Stimulated activated CD4-positive, alpha-beta T cell treated with anti-CD3 and anti-CD28 coated beads, Interleukin-4, amount 100 ng/mL, for 4 hours (primary cell): ENCODE data around the gene ATAD3A.
"Not testable (repeated sequence)": the region's sequence is repeated elsewhere in the genome, so short reads cannot be mapped to it uniquely, and the experiment has no call there.

Source experiments
- DNase-seq, 2 experiments: peaks; one replicate each; pipeline ENCODE4 v3.0.0-alpha.2; 2020

The ATAD3A gene

DNA sequence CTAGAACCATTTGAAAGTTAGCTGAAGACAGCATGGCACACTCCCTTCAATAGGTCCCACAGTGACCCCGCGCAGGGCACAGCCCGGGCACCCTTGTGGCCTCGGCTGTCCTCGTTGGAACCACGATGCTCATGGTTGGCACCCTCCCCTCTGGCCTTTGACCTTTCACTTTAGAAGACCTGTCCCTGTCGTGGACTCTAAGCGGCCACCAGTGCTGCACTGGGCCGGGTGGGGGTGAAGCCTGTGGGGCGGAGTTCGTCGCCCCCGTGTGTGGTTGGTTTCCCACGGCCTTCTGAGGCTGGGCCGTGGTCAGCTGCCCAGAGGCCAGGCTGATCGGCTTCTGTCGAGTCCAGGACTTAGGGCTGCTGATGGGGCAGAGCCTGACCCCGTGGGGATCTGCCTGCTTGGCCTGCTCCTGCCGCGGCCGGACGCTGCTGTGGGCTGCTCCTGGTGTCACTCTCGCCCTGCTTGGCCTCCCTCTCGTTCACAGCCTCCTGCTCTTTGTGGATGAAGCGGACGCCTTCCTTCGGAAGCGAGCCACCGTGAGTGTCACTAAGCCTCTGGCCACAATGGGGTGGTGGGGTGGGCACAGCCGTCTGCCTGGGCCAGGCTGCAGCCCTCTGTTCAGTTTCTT, 12.9 kb downstream of the ATAD3A start:
- not testable (repeated sequence) for DNase-seq

- DNase-seq, result not testable (repeated sequence)
These were observed 14.5 kb downstream of the ATAD3A start for GRCh38 chr1:1526476-1526875.

- DNase-seq, result no peak
These were observed 15.3 kb downstream of the ATAD3A start for GRCh38 chr1:1527092-1527816.

GRCh38 chr1:1528301-1529267, 16.6 kb downstream of the ATAD3A start:
- no peak for DNase-seq

GRCh38 chr1:1529321-1529720, 17.4 kb downstream of the ATAD3A start:
- DNase-seq, result no peak

DNA sequence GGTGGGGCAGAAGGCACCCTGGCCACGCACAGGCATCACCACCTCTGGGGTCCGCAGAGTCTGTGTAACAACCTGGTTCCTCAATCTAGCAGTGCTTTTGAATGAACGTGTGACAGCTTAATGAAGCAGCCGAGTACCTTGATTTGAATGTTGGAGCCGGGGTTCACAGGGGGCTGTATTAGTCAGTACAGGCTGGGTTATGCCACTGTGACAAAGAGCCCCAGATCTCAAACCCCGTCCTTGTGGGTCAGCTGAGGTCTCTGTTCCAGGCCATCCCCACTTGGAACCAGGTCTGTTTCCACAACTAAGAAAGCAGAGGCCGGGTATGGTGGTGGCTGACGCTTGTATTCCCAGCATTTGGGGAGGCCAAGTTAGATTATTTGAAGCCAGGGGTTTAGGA, 18.0 kb downstream of the ATAD3A start:
- DNase-seq, result no peak

DNA sequence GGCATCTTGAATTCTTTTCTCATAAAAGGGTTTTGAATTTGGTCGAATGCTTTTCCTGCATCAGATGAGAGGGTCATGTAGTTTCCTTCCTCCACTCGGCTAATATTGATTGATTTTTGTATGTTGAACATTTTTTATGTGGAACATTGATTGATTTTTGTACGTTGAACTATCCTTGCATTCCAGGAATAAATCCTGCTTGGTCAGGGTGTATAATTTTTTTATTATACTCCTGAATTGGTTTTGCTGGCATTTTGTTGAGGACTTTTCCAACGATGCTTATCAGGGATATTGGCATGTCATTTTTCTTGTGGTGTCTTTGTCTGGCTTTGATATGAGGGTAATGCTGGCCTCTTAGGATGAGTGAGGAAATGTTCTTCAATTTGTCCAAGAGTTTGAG, 20.0 kb downstream of the ATAD3A start:
- DNase-seq, result no peak

GRCh38 chr1:1533176-1533893, 21.4 kb downstream of the ATAD3A start:
- DNase-seq, result not testable (repeated sequence)

DNA sequence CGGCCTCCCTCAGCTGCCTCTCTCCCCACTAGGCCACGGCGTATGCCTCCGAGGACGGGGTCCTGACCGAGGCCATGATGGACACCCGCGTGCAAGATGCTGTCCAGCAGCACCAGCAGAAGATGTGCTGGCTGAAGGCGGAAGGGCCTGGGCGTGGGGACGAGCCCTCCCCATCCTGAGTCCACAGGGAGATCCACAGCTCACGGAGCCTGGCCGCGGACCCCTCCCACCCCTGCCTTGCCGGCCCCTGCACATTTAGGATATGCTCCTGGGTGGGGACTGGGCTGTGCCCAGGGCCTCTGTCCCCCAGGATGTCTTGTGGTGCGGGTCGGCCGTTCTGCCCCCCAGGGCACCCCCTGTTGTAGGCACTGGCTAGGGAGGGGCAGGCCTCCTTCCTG, 21.9 kb downstream of the ATAD3A start:
- not testable (repeated sequence) for DNase-seq

DNA sequence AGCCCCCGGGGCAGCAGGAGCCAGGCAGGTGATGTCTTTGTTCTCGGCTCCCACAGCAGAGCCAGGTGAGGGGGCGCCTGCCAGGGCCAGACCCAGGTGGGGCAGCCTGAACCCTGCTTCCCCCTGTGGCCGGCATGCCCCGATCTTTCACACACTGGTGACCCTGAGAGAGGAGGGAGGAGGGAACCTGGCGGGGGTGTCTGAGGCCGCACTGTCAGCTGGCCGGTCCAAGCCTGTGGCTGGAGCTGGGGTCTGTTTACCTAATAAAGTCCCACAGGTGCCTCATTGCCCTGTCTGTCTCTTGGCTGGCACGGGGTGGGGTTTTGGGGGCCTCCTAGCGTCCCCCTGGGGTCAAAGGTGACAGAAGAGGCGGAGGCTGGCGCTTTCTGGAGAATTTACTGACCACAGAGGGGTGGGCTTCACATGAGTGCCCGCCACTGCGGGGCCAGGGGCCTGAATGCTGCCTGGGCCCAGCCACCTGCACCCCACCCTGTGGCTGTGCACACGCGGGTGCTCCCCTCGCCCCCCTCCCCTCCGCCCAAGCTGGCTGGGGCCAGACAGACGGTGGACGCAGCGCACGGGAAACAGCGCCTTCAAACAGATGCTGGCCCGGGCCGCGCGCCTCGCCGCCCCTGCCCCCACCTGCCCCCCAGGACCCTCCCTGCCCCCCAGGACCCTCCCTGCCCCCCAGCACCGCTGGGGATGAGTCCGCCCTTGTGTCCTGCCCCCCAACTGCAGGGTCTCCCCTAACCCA, 22.6 kb downstream of the ATAD3A start:
- no peak for DNase-seq

- no peak for DNase-seq
These were observed 23.4 kb downstream of the ATAD3A start for GRCh38 chr1:1535201-1536018.

DNA sequence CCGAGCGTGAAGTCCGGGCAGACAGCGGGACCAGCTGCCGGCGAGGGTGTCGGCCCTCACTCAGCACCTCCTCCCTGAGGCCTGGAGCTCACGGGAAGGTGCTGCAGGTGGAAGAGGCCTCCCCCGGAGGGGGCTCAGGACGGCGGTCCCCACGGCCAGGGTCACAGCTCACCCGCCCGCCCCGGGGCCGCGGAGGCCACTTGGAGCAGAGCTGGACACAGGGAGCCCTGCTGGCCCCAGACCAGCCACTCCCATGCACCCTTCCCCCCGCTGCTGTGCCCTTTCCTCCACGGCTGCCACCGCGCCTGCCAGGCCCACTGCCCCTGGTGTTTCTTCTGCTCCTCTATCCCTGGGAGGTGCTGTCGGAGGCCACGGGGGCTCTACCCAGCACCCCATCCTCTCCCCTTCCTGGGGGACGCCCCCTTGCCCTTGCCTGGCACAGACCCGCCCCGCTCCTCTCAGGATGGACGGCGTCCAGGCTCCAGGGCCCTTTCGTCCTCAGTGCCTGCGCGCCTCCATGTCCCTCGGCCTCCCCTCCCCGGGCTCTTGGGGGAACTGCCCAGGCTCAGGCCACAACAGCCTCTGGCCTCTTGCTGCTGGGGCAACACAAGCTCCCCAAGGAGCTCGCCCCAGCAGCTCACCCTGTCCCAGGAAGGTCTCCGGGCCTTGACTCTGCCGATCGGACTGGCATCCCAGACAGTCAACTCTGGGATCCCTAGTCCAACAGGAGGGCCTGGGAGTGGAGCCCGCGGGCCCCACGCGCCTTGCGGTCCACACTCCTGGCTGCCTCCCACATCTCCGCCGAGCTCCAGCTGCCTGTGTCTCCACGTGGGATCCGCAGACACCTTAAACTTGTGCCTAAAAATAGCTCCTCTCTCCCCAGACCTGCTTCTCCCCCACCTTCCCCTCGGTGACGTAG, 24.3 kb downstream of the ATAD3A start:
- no peak for DNase-seq

GRCh38 chr1:1536938-1537546, 25.1 kb downstream of the ATAD3A start:
- DNase-seq, result no peak

- no peak for DNase-seq
These were observed 25.8 kb downstream of the ATAD3A start for GRCh38 chr1:1537626-1538250.

GRCh38 chr1:1538334-1538733, 26.4 kb downstream of the ATAD3A start:
- DNase-seq, result no peak

DNA sequence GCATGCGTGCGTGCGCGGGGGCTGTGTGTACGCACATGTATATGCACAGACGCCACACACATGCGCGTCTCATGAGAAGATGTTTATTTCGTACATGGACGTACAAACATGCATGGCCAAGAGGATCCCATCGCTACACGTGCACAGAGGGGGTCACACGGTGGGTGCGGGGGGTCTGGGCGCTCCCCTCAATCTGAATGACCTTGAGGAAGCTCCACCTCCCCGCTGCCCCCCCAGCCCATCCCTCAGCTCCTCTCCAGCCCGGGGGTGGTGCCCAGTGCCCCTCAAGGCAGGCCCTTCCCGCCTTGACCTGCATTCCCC, 27.0 kb downstream of the ATAD3A start:
- no peak for DNase-seq

DNA sequence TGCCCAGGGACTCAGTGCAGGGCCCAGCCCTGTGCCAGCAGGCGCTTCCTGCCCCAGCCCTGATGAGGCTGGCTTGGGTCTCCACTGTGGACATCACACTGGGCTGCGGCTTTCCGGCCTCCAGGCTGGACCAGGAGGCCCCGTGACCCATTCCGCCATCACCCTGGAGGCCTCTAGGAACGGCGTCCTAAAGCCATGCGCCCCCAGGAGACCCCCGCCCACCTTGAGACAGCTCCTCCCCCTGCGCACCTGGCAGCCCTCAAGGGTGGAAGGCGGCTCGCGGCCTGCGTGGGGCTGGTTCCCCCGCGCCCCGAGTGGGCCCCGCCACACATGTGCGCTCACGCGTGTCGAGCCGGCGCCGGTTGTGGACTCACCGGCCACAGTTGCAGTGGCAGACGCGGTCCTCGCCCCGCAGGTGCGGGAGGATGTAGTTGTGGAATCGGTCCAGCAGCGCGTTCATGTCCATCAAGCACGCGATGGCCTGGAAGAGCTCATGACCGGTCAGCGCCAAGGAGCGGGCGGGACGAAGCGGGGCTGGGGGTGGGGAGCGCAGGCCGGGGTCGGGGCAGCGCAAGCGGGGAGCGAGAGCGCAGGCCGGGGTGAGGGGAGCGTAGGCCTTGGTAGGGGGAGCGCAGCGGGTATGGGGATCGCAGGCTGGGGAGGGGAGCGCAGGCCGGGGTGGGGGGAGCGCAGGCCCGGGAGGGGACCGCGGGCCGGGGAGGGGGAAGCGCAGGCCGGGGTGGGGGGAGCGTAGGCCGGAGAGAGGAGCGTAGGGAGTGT, 27.5 kb downstream of the ATAD3A start:
- DNase-seq, result no peak

DNA sequence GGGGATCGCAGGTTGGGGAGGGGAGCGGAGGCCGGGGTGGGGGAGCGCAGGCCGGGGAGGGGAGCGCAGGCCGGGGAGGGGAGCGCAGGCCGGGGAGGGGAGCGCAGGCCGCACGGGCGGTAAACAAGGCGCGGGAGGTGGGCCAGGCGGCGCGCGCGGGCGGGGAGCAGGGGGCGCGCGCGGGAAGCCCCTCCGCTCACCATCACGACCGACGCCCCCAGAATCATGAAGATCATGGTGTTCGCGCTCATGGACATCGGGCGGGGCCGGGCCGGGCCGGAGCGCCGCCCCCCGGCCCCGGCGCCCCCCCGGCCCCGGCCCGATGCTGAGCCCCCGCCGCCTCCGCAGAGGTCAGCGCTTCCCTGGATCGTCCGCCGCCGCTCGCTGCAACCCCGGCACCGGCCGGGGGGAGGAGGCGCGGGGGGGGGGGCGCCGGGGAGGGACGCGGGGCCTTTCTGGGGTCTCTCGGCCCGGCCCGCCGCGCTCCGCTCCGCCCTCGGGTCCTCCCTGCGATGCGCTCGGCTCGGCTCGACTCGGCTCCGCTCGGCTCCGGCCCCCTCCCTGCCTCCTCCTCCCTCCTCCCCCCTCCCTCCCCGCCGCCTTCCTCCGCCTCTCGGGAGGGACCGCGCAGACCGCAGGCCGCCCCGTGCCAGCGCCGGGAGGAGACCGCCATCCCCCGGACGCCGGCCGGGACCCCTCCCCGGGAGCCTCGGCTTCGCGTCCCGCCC, 28.3 kb downstream of the ATAD3A start, which contains the start of gene TMEM240:
TSS of gene TMEM240 (minus strand) at position 535 of the 728 bp plus-strand sequence. CDS start at position 257, 278 bp downstream.
- DNase-seq, result peak; percentile 52 to 63
